Sigmoid colon (tissue), 4 donors: Measurements from ENCODE around the gene LPP.

Source experiments
- POLR2A ChIP-seq, 2 donors: fragments of 450-650 bp; IDR thresholded peaks; one replicate each; pipeline ENCODE4 v1.6.1; 2016; ENCODE audit warnings: antibody characterized with exemption in 2 of 2, mild to moderate bottlenecking in 2 of 2, moderate library complexity in 2 of 2
- POLR2AphosphoS5 ChIP-seq, 4 donors: sonication (generic); formaldehyde crosslinking; IDR thresholded peaks; one replicate each; pipeline ENCODE4 v1.6.1; 2017; ENCODE audit warnings: antibody characterized with exemption in 4 of 4

DNA sequence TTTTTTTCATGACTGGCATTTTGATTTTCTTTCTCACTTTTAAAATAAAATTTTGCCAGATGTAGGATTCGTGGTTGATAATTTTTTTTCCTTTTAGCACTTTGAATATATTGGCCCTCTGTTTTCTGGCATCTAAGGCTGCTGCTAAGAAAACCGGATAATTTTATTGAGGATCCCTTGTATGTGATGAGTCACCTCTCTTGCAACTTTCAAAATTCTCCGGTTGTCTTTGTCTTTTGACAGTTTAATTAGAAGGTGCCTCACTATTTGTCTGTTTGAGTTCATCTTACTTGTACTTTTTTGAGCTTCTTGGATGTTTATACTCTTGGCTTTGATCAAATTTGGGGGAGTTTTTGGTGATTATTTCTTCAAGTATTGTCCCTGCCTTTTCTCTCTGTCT, 349.7 kb downstream of the LPP start:
- TF ChIP-seq POLR2A (IDR thresholded peaks at IDR 0.05) = no peak
- TF ChIP-seq POLR2AphosphoS5 (IDR thresholded peaks at IDR 0.05) = no peak
